Colonic mucosa (tissue), 4 donors: ENCODE measurements around the gene DIP2C. TPM values are rescaled to one million over a fixed set of nuclear protein-coding genes. Genes with fewer than 3 reads are reported as not detected.

Source experiments
- DNase-seq: peaks from one replicate; pipeline ENCODE4 v3.0.0-alpha.2; 2020
- H3K27ac ChIP-seq: fragments of 200-600 bp; one replicate; pipeline ENCODE4 v1.8.0; 2021
- H3K27me3 ChIP-seq: fragments of 200-600 bp; one replicate; pipeline ENCODE4 v1.8.0; 2021
- H3K36me3 ChIP-seq: fragments of 200-600 bp; one replicate; pipeline ENCODE4 v1.8.0; 2021
- H3K4me1 ChIP-seq: fragments of 200-600 bp; one replicate; pipeline ENCODE4 v1.8.0; 2021; ENCODE audit warnings: mild to moderate bottlenecking
- H3K4me3 ChIP-seq: fragments of 200-600 bp; one replicate; pipeline ENCODE4 v1.8.0; 2021
- H3K9ac ChIP-seq, 2 donors: one replicate each; pipeline ENCODE4 v1.7.0; 2013; ENCODE audit warnings: control low read depth in 2 of 2, low read depth in 2 of 2, low read length in 2 of 2
- H3K9me3 ChIP-seq: fragments of 200-600 bp; one replicate; pipeline ENCODE4 v1.8.0; 2021
- CTCF ChIP-seq: fragments of 200-600 bp; IDR thresholded peaks from one replicate; pipeline ENCODE4 v1.8.0; 2022; ENCODE audit warnings: antibody characterized with exemption, mild to moderate bottlenecking
- intact Hi-C: fragments of 100-400 bp; cut with DNase I; formaldehyde crosslinking; loops from one replicate; pipeline ENCODE4 v1.14.1; 2022
- total RNA-seq, 2 donors: library from RNA; stranded (reverse); fragmentation: NEBNext Ultra II Directional in 1 of 2; extraction: Animal tissue kit (Norgen Biotek cat#: 25700) in 1 of 2; gene quantifications; one replicate each; pipeline ENCODE4 v1.2.1, GENCODE V29; 2021
- donor health status: healthy.
- donor health status: DM: no; HTN: no; CAD: no.
- donor health status: DM: no; HTN: no; CAD: no.

The DIP2C gene
- total RNA-seq, 2 donors from 2014 or later = 7.6 to 11.2 TPM

GRCh38 chr10:317926-318325 lies 371.5 kb downstream of the DIP2C start:
- intact Hi-C loops = no loop called here
- Histone ChIP-seq H3K9me3 (no peaks in the 10 kb centered on the region), H3K36me3 (no peaks in the 10 kb centered on the region), H3K27me3 (no peaks in the 10 kb centered on the region), H3K4me3 (no peak overlapping the region), H3K27ac (no peak overlapping the region), H3K4me1 (no peaks in the 10 kb centered on the region), H3K9ac (no peak overlapping the region)
- TF ChIP-seq CTCF = no peak
- no peak for DNase-seq

GRCh38 chr10:317271-317769 lies 372.1 kb downstream of the DIP2C start:
- no peaks in the 10 kb centered on the region for H3K27me3 ChIP-seq
- H3K4me1 ChIP-seq = no peaks in the 10 kb centered on the region
- no peak for TF ChIP-seq CTCF
- no peaks in the 10 kb centered on the region for H3K9me3 ChIP-seq
- H3K36me3 ChIP-seq = no peaks in the 10 kb centered on the region
- peak; percentile 35 for DNase-seq
- no peak overlapping the region for H3K9ac ChIP-seq
- H3K27ac ChIP-seq = no peak overlapping the region
- no peak overlapping the region for H3K4me3 ChIP-seq
- intact Hi-C loops = no loop called here

GRCh38 chr10:316390-316789 lies 373.1 kb downstream of the DIP2C start:
- Histone ChIP-seq H3K4me3 (no peak overlapping the region), H3K27me3 (no peaks in the 10 kb centered on the region), H3K36me3 (no peaks in the 10 kb centered on the region), H3K9me3 (no peaks in the 10 kb centered on the region), H3K4me1 (no peaks in the 10 kb centered on the region), H3K27ac (no peak overlapping the region), H3K9ac (no peak overlapping the region)
- TF ChIP-seq CTCF = no peak
- no peak for DNase-seq
- intact Hi-C loops = no loop called here

GRCh38 chr10:314871-315270 lies 374.6 kb downstream of the DIP2C start:
- H3K9me3 ChIP-seq = no peaks in the 10 kb centered on the region
- H3K36me3 ChIP-seq = no peaks in the 10 kb centered on the region
- H3K9ac ChIP-seq = no peak overlapping the region
- no peaks in the 10 kb centered on the region for H3K4me1 ChIP-seq
- no peak overlapping the region for H3K4me3 ChIP-seq
- H3K27me3 ChIP-seq = no peaks in the 10 kb centered on the region
- no peak overlapping the region for H3K27ac ChIP-seq
- no peak for TF ChIP-seq CTCF
- DNase-seq = no peak
- intact Hi-C loops = no loop called here

- TF ChIP-seq CTCF = no peak
- H3K27ac ChIP-seq = no peak overlapping the region
- H3K36me3 ChIP-seq = no peaks in the 10 kb centered on the region
- no peaks in the 10 kb centered on the region for H3K9me3 ChIP-seq
- no peaks in the 10 kb centered on the region for H3K4me1 ChIP-seq
- H3K27me3 ChIP-seq = no peaks in the 10 kb centered on the region
- no peak for DNase-seq
- H3K9ac ChIP-seq = no peak overlapping the region
- intact Hi-C loops = no loop called here
- H3K4me3 ChIP-seq = no peak overlapping the region
These were observed 375.1 kb downstream of the DIP2C start for GRCh38 chr10:314381-314780.
